Natural killer cell (primary cell): ENCODE data around the gene MRPL28. TPM values are rescaled to one million over a fixed set of nuclear protein-coding genes. Genes with fewer than 3 reads are reported as not detected.
"Not testable (repeated sequence)": the region's sequence is repeated elsewhere in the genome, so short reads cannot be mapped to it uniquely, and the experiment has no call there.

ENCODE experiments used
- ATAC-seq, 3 donors: fragments of 150-1000 bp in 2 of 3; fragments of 200-7000 bp in 1 of 3; cut with Tn5 transposase; 1 replicate in 1 of 3; 2 replicates in 2 of 3; pipeline ENCODE4 v1.10.0; 2021; ENCODE audit warnings: mild to moderate bottlenecking in 2 of 3, moderate library complexity in 2 of 3
- DNase-seq, 2 donors: peaks; one replicate each; pipeline versions ENCODE4 v3.0.0 to v3.0.0-alpha.2; 2013 to 2021; ENCODE audit warnings: mixed read lengths in 1 of 2
- H3K27ac ChIP-seq: one replicate; pipeline ENCODE4 v1.5.1; 2013; ENCODE audit warnings: mild to moderate bottlenecking, low read length
- H3K27me3 ChIP-seq: one replicate; pipeline ENCODE4 v1.6.1; 2013; ENCODE audit warnings: low read length; ENCODE audit not compliant: control insufficient read depth, insufficient read depth
- H3K36me3 ChIP-seq: one replicate; pipeline ENCODE4 v1.6.1; 2013; ENCODE audit warnings: low read length; ENCODE audit not compliant: control insufficient read depth, insufficient read depth
- H3K4me1 ChIP-seq: one replicate; pipeline ENCODE4 v1.6.1; 2013; ENCODE audit warnings: low read length; ENCODE audit not compliant: control insufficient read depth, insufficient read depth
- H3K4me3 ChIP-seq: one replicate; pipeline ENCODE4 v1.5.1; 2013; ENCODE audit warnings: low read length
- H3K9me3 ChIP-seq: one replicate; pipeline ENCODE4 v1.6.1; 2013; ENCODE audit warnings: low read length; ENCODE audit not compliant: control insufficient read depth, insufficient read depth
- H3K27ac Mint-ChIP-seq, 2 donors: one replicate each; pipeline ENCODE4 v1.8.0; 2022; ENCODE audit warnings: mild to moderate bottlenecking in 2 of 2, mixed read lengths in 2 of 2, moderate library complexity in 1 of 2
- H3K27me3 Mint-ChIP-seq, 2 donors: one replicate each; pipeline ENCODE4 v1.8.0; 2022; ENCODE audit warnings: low read depth in 2 of 2, mixed read lengths in 2 of 2
- H3K36me3 Mint-ChIP-seq: one replicate; pipeline ENCODE4 v1.8.0; 2022; ENCODE audit warnings: mixed read lengths
- H3K4me1 Mint-ChIP-seq, 2 donors: one replicate each; pipeline ENCODE4 v1.8.0; 2022; ENCODE audit warnings: mixed read lengths in 2 of 2
- H3K4me3 Mint-ChIP-seq: one replicate; pipeline ENCODE4 v1.8.0; 2022; ENCODE audit warnings: mild to moderate bottlenecking, moderate library complexity, mixed read lengths
- H3K9me3 Mint-ChIP-seq, 2 donors: one replicate each; pipeline ENCODE4 v1.8.0; 2022; ENCODE audit warnings: mixed read lengths in 2 of 2
- WGBS: methylation state at CpG from one replicate; pipeline ENCODE4 v1.1.7; 2013; ENCODE audit warnings: missing lambda C conversion rate; ENCODE audit not compliant: insufficient coverage; 5-methylcytosine and 5-hydroxymethylcytosine counted together
- intact Hi-C: fragments of 100-400 bp; cut with micrococcal nuclease; formaldehyde crosslinking; loops from one replicate; pipeline ENCODE4 v1.14.2; 2022
- total RNA-seq, 4 donors: library from RNA; stranded (reverse); fragments of 120-200 nt in 1 of 4; gene quantifications; one replicate each; pipeline versions ENCODE4 v1.2.3 to v1.2.4, GENCODE V29; 2013 to 2022
- TF ChIP-seq, protein P1 (sequence below): fragments of 200-600 bp; IDR thresholded peaks from one replicate; pipeline ENCODE4 v1.8.0; 2022; ENCODE audit warnings: antibody characterized with exemption

MRPL28 gene
- total RNA-seq, 3 donors from 2014 or later (not counting 1 experiment from before 2014, with no cell fraction given) = 33.9 to 38.9 (median 37.5) TPM

DNA sequence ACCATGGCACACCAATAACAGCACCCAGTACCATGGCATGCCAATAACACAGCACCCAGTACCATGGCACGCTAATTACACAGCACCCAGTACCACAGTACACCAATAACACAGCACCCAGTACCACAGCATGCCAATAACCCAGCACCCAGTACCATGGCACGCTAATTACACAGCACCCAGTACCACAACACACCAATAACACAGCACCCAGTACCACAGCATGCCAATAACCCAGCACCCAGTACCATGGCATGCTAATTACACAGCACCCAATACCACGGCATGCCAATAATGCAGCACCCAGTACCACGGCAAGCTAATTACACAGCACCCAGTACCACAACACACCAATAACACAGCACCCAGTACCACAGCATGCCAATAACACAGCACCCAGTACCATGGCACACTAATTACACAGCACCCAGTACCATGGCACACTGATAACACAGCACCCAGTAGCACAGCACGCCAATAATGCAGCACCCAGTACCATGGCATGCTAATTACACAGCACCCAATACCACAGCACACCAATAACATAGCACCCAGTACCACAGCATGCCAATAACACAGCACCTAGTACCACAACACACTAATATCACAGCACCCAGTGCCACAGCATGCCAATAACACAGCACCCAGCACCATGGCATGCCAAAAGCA is 36.0 kb downstream of the MRPL28 start:
- H3K36me3 Mint-ChIP-seq, H3K27me3 Mint-ChIP-seq, intact Hi-C loops, H3K4me3 ChIP-seq, DNase-seq, ATAC-seq, H3K36me3 ChIP-seq, H3K27me3 ChIP-seq, H3K9me3 ChIP-seq, H3K9me3 Mint-ChIP-seq, H3K27ac ChIP-seq: not testable (repeated sequence)
- WGBS = 94% methylated on average over 5 of the region's 5 CpGs
- H3K4me1 ChIP-seq = peaks cover 70% of the 10 kb centered on the region
- H3K4me1 Mint-ChIP-seq = peaks cover 76 to 77% of the 10 kb centered on the region in 2 donors
- H3K4me3 Mint-ChIP-seq = peak overlapping the region; percentile 77
- H3K27ac Mint-ChIP-seq = peak overlapping the region; percentile 85 to 89

DNA sequence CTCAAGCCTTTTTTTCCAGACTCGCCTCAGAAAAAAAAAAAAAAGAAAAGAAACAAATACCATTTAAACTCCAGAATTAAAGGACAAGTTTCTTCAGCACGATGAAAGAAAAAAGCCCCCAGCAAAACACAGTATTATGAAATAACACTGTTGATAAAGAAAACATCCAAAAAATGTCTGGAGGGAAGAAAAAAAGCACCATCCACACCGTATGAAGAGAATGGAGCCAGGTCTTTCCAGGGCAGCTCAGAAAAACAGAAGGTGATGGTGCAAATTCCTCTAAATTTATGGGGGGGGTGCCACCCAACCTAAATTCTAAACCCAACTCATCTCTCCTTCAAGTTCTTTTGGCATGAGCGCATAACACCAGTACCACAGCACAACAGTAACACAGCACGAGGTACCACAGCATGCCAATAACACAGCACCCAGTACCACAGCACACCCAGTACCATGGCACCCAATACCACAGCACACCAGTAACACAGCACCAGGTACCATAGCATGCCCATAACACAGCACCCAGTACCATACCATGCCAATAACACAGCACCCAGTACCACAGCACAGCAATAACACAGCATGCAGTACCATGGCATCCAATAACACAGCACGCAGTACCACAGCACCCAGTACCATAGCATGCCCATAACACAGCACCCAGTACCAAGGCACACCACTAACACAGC is 36.8 kb downstream of the MRPL28 start:
- TF ChIP-seq, protein P1, sequence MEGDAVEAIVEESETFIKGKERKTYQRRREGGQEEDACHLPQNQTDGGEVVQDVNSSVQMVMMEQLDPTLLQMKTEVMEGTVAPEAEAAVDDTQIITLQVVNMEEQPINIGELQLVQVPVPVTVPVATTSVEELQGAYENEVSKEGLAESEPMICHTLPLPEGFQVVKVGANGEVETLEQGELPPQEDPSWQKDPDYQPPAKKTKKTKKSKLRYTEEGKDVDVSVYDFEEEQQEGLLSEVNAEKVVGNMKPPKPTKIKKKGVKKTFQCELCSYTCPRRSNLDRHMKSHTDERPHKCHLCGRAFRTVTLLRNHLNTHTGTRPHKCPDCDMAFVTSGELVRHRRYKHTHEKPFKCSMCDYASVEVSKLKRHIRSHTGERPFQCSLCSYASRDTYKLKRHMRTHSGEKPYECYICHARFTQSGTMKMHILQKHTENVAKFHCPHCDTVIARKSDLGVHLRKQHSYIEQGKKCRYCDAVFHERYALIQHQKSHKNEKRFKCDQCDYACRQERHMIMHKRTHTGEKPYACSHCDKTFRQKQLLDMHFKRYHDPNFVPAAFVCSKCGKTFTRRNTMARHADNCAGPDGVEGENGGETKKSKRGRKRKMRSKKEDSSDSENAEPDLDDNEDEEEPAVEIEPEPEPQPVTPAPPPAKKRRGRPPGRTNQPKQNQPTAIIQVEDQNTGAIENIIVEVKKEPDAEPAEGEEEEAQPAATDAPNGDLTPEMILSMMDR = no peak
- peak overlapping the region; percentile 55 for H3K4me3 Mint-ChIP-seq
- DNase-seq (no peak), ATAC-seq (no peak)
- WGBS = 78% methylated on average over 5 of the region's 6 CpGs
- H3K9me3 Mint-ChIP-seq = no peaks in the 10 kb centered on the region
- Histone ChIP-seq H3K4me3 (no peak overlapping the region), H3K4me1 (peaks cover 70% of the 10 kb centered on the region), H3K36me3 (no peaks in the 10 kb centered on the region), H3K9me3 (no peaks in the 10 kb centered on the region), H3K27ac (no peak overlapping the region), H3K27me3 (no peaks in the 10 kb centered on the region)
- H3K36me3 Mint-ChIP-seq = no peaks in the 10 kb centered on the region
- H3K4me1 Mint-ChIP-seq = peaks cover 73 to 76% of the 10 kb centered on the region in 2 donors
- peak overlapping the region; percentile 85 to 89 for H3K27ac Mint-ChIP-seq
- intact Hi-C loops = no loop called here
- H3K27me3 Mint-ChIP-seq = no peaks in the 10 kb centered on the region

DNA sequence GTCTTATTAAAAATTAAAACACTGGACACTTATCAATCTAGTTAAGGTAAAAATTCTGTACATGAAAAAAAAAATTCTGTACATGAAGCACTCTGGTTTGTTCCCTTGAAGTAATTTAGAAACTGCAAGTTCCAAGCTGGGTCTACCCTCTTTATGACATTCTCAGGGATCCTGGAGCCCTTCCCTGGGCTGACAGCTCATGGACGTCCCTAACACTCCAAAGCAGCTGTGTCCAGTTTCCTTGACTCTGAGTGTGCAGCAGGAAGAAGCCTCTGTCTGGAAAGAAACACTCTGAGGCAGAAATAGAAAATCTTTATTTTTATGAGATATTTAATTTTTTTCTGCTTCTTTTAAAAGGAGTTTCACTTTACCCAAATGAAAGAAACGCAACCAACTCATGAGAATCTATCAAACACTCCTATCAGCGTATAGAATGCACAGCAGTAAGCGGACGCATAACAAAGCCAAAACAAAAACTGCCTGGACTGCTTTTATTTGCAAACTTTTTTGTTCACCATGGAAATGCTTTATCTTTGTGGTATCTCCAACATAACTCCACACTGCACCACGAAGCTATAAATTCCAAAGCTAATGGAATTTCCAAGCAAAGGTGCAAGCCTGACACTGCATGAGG is 39.0 kb downstream of the MRPL28 start:
- H3K9me3 Mint-ChIP-seq, H3K9me3 ChIP-seq, H3K27me3 ChIP-seq, H3K36me3 ChIP-seq, intact Hi-C loops, DNase-seq, H3K27me3 Mint-ChIP-seq, H3K4me3 ChIP-seq, H3K36me3 Mint-ChIP-seq, ATAC-seq: not testable (repeated sequence)
- WGBS = 84% methylated on average over 5 of the region's 6 CpGs
- H3K4me3 Mint-ChIP-seq = peak overlapping the region; percentile 77
- Histone ChIP-seq H3K4me1 (peaks cover 72% of the 10 kb centered on the region), H3K27ac (peak overlapping the region; percentile 41)
- peaks cover 62 to 68% of the 10 kb centered on the region in 2 donors for H3K4me1 Mint-ChIP-seq
- H3K27ac Mint-ChIP-seq = peak overlapping the region; percentile 68 to 83

- Histone ChIP-seq H3K9me3 (no peaks in the 10 kb centered on the region), H3K4me3 (no peak overlapping the region), H3K27ac (no peak overlapping the region), H3K27me3 (no peaks in the 10 kb centered on the region), H3K36me3 (no peaks in the 10 kb centered on the region), H3K4me1 (peaks cover 72% of the 10 kb centered on the region)
- 72% methylated on average over 2 of the region's 2 CpGs for WGBS
- TF ChIP-seq, protein P1 = no peak
- no peaks in the 10 kb centered on the region for H3K9me3 Mint-ChIP-seq
- peaks cover 60 to 64% of the 10 kb centered on the region in 2 donors for H3K4me1 Mint-ChIP-seq
- ATAC-seq = no peak
- DNase-seq = no peak
- no peaks in the 10 kb centered on the region for H3K36me3 Mint-ChIP-seq
- no peaks in the 10 kb centered on the region for H3K27me3 Mint-ChIP-seq
- peak overlapping the region; percentile 77 for H3K4me3 Mint-ChIP-seq
- H3K27ac Mint-ChIP-seq = peak overlapping the region; percentile 68 to 83
- intact Hi-C loops = no loop called here
Measured at GRCh38 chr16:330741-331140, 39.6 kb downstream of the MRPL28 start.
